Panc1 (cell line): Measurements from ENCODE around the gene SLC46A1.

Source experiments
- POLR2AphosphoS5 ChIP-seq: IDR thresholded peaks from 2 replicates; pipeline ENCODE4 v1.6.1; 2012; ENCODE audit warnings: mild to moderate bottlenecking, low read depth, low read length, moderate library complexity
- SIN3A ChIP-seq: IDR thresholded peaks from 2 replicates; pipeline ENCODE4 v1.6.1; 2012; ENCODE audit warnings: low read depth, mild to moderate bottlenecking, low read length, moderate library complexity, borderline replicate concordance; ENCODE audit not compliant: insufficient read depth
- TCF7L2 ChIP-seq: IDR thresholded peaks from 2 replicates; pipeline ENCODE4 v1.6.1; 2011; ENCODE audit warnings: mild to moderate bottlenecking, low read depth, low read length, inconsistent platforms
- TF ChIP-seq, protein P1 (sequence below): fragments of 450-650 bp; IDR thresholded peaks from 2 replicates; pipeline ENCODE4 v1.5.1; 2017; ENCODE audit warnings: mild to moderate bottlenecking
- TF ChIP-seq, protein P2 (sequence below), 2 experiments: IDR thresholded peaks; 2 replicates each; pipeline ENCODE4 v1.6.1; 2011 to 2012; ENCODE audit warnings: low read depth in 2 of 2, control low read depth in 1 of 2, low read length in 1 of 2, mild to moderate bottlenecking in 1 of 2, moderate library complexity in 1 of 2; ENCODE audit not compliant: insufficient read depth in 1 of 2

DNA sequence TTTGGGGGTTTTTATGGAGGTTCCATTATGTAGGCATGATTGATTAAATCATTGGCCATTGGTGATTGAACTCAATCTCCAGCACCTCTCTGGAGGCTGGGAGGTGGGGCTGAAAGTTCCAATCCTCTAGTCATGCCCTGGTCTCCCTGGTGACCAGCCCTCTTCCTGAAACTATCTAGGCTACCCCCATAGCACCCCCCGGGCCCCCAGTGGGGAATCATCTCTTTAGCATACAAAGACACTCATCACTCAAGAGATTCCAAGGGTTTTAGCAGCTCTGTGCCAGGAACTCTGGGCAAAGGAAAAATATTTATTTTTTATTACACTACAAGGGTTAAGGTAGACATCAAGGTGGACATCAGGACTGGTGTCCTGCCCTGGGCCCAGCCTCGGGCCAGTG lies 10.6 kb downstream of the SLC46A1 start:
- TF ChIP-seq, protein P1, sequence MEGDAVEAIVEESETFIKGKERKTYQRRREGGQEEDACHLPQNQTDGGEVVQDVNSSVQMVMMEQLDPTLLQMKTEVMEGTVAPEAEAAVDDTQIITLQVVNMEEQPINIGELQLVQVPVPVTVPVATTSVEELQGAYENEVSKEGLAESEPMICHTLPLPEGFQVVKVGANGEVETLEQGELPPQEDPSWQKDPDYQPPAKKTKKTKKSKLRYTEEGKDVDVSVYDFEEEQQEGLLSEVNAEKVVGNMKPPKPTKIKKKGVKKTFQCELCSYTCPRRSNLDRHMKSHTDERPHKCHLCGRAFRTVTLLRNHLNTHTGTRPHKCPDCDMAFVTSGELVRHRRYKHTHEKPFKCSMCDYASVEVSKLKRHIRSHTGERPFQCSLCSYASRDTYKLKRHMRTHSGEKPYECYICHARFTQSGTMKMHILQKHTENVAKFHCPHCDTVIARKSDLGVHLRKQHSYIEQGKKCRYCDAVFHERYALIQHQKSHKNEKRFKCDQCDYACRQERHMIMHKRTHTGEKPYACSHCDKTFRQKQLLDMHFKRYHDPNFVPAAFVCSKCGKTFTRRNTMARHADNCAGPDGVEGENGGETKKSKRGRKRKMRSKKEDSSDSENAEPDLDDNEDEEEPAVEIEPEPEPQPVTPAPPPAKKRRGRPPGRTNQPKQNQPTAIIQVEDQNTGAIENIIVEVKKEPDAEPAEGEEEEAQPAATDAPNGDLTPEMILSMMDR = no peak
- no peak for TF ChIP-seq POLR2AphosphoS5
- TF ChIP-seq, protein P2, sequence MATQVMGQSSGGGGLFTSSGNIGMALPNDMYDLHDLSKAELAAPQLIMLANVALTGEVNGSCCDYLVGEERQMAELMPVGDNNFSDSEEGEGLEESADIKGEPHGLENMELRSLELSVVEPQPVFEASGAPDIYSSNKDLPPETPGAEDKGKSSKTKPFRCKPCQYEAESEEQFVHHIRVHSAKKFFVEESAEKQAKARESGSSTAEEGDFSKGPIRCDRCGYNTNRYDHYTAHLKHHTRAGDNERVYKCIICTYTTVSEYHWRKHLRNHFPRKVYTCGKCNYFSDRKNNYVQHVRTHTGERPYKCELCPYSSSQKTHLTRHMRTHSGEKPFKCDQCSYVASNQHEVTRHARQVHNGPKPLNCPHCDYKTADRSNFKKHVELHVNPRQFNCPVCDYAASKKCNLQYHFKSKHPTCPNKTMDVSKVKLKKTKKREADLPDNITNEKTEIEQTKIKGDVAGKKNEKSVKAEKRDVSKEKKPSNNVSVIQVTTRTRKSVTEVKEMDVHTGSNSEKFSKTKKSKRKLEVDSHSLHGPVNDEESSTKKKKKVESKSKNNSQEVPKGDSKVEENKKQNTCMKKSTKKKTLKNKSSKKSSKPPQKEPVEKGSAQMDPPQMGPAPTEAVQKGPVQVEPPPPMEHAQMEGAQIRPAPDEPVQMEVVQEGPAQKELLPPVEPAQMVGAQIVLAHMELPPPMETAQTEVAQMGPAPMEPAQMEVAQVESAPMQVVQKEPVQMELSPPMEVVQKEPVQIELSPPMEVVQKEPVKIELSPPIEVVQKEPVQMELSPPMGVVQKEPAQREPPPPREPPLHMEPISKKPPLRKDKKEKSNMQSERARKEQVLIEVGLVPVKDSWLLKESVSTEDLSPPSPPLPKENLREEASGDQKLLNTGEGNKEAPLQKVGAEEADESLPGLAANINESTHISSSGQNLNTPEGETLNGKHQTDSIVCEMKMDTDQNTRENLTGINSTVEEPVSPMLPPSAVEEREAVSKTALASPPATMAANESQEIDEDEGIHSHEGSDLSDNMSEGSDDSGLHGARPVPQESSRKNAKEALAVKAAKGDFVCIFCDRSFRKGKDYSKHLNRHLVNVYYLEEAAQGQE (IDR thresholded peaks at IDR 0.05; ENCODE audit: insufficient read depth in 1 of 2, low read depth in 2 of 2, low read length in 1 of 2) = no peak
- TF ChIP-seq SIN3A = no peak
- no peak for TF ChIP-seq TCF7L2
